H9 (cell line): ENCODE data around the gene TRIM60. TPM values are rescaled to one million over a fixed set of nuclear protein-coding genes. Genes with fewer than 3 reads are reported as not detected.

Experiments used
- DNase-seq: peaks from one replicate; pipeline ENCODE4 v3.0.0-alpha.2; 2017
- H2AFZ ChIP-seq: one replicate; pipeline ENCODE4 v1.6.1; 2013; ENCODE audit warnings: mild to moderate bottlenecking, low read length, control low read depth, moderate library complexity
- H2AK5ac ChIP-seq: 2 replicates; pipeline ENCODE4 v1.6.1; 2013; ENCODE audit warnings: low read length, control low read depth, mixed read lengths; ENCODE audit not compliant: insufficient read length
- H2BK120ac ChIP-seq: one replicate; pipeline ENCODE4 v1.6.1; 2013; ENCODE audit warnings: low read depth, mild to moderate bottlenecking, low read length, control low read depth, inconsistent platforms; ENCODE audit not compliant: poor library complexity, severe bottlenecking
- H2BK12ac ChIP-seq: 2 replicates; pipeline ENCODE4 v1.6.1; 2013; ENCODE audit warnings: low read length, control low read depth, mixed read lengths, low read depth; ENCODE audit not compliant: insufficient read length
- H2BK15ac ChIP-seq: 2 replicates; pipeline ENCODE4 v1.6.1; 2013; ENCODE audit warnings: low read depth, low read length, control low read depth
- H2BK20ac ChIP-seq: one replicate; pipeline ENCODE4 v1.6.1; 2013; ENCODE audit warnings: low read depth, mild to moderate bottlenecking, low read length, control low read depth, inconsistent platforms; ENCODE audit not compliant: poor library complexity, severe bottlenecking
- H2BK5ac ChIP-seq: 2 replicates; pipeline ENCODE4 v1.6.1; 2013; ENCODE audit warnings: low read length, control low read depth, mixed read lengths; ENCODE audit not compliant: insufficient read length
- H3K14ac ChIP-seq: 2 replicates; pipeline ENCODE4 v1.6.1; 2013; ENCODE audit warnings: low read length, control low read depth; ENCODE audit not compliant: insufficient read depth
- H3K18ac ChIP-seq: 2 replicates; pipeline ENCODE4 v1.6.1; 2013; ENCODE audit warnings: low read depth, mild to moderate bottlenecking, mixed read lengths, low read length, control low read depth; ENCODE audit not compliant: insufficient read length
- H3K23ac ChIP-seq: 2 replicates; pipeline ENCODE4 v1.6.1; 2013; ENCODE audit warnings: low read length, control low read depth, mixed read lengths, low read depth; ENCODE audit not compliant: insufficient read length
- H3K23me2 ChIP-seq: 2 replicates; pipeline ENCODE4 v1.6.1; 2013; ENCODE audit warnings: low read depth, mild to moderate bottlenecking, mixed read lengths, low read length, control low read depth; ENCODE audit not compliant: insufficient read length, poor library complexity, severe bottlenecking
- H3K27ac ChIP-seq: 2 replicates; pipeline ENCODE4 v1.5.1; 2013; ENCODE audit warnings: low read length, control low read depth, mixed read lengths, low read depth; ENCODE audit not compliant: insufficient read length
- H3K27me3 ChIP-seq: 2 replicates; pipeline ENCODE4 v1.6.1; 2013; ENCODE audit warnings: low read length, control low read depth, inconsistent platforms; ENCODE audit not compliant: insufficient read depth
- H3K4ac ChIP-seq: 2 replicates; pipeline ENCODE4 v1.6.1; 2013; ENCODE audit warnings: low read depth, mild to moderate bottlenecking, control low read depth, inconsistent platforms, low read length, moderate library complexity
- H3K4me1 ChIP-seq: 2 replicates; pipeline ENCODE4 v1.6.1; 2013; ENCODE audit warnings: low read length, control low read depth, inconsistent platforms; ENCODE audit not compliant: insufficient read depth
- H3K4me2 ChIP-seq: 2 replicates; pipeline ENCODE4 v1.6.1; 2013; ENCODE audit warnings: low read length, control low read depth, mixed read lengths; ENCODE audit not compliant: insufficient read length, insufficient read depth
- H3K56ac ChIP-seq: 2 replicates; pipeline ENCODE4 v1.6.1; 2013; ENCODE audit warnings: low read depth, mild to moderate bottlenecking, mixed read lengths, low read length, control low read depth; ENCODE audit not compliant: insufficient read length
- H3K79me1 ChIP-seq: 2 replicates; pipeline ENCODE4 v1.6.1; 2013; ENCODE audit warnings: low read depth, mild to moderate bottlenecking, moderate library complexity, low read length, control low read depth, inconsistent platforms; ENCODE audit not compliant: insufficient read depth, poor library complexity, severe bottlenecking
- H3K79me2 ChIP-seq: 2 replicates; pipeline ENCODE4 v1.6.1; 2013; ENCODE audit warnings: low read length, control low read depth, inconsistent platforms; ENCODE audit not compliant: insufficient read depth
- H3K9ac ChIP-seq: 2 replicates; pipeline ENCODE4 v1.6.1; 2013; ENCODE audit warnings: low read length, control low read depth, mixed read lengths; ENCODE audit not compliant: insufficient read length; ENCODE audit errors: extremely low read depth
- H3K9me3 ChIP-seq: one replicate; pipeline ENCODE4 v1.6.1; 2013; ENCODE audit warnings: low read depth, low read length, inconsistent platforms; ENCODE audit not compliant: control insufficient read depth
- H3T11ph ChIP-seq: one replicate; pipeline ENCODE4 v1.6.1; 2013; ENCODE audit warnings: mild to moderate bottlenecking, low read length, control low read depth, inconsistent platforms
- H4K20me1 ChIP-seq: one replicate; pipeline ENCODE4 v1.6.1; 2013; ENCODE audit not compliant: control insufficient read depth, insufficient read length, insufficient read depth
- H4K5ac ChIP-seq: 2 replicates; pipeline ENCODE4 v1.6.1; 2013; ENCODE audit warnings: low read depth, mild to moderate bottlenecking, mixed read lengths, low read length, control low read depth; ENCODE audit not compliant: insufficient read length
- H4K8ac ChIP-seq: replicated peaks from 2 replicates; pipeline ENCODE4 v1.6.1; 2013; ENCODE audit warnings: low read length, control low read depth, mixed read lengths, low read depth; ENCODE audit not compliant: insufficient read length
- H4K91ac ChIP-seq: 2 replicates; pipeline ENCODE4 v1.6.1; 2013; ENCODE audit warnings: low read depth, mild to moderate bottlenecking, moderate library complexity, mixed read lengths, low read length, control low read depth; ENCODE audit not compliant: insufficient read length
- H3K27ac Mint-ChIP-seq, 3 experiments: 2 replicates in 2 of 3; 3 replicates in 1 of 3; pipeline ENCODE4 v1.8.0; 2020 to 2021; ENCODE audit warnings: mixed read lengths in 3 of 3, mild to moderate bottlenecking in 1 of 3, moderate library complexity in 1 of 3
- H3K27me3 Mint-ChIP-seq: 2 replicates; pipeline ENCODE4 v1.8.0; 2021; ENCODE audit warnings: low read depth, mild to moderate bottlenecking, moderate library complexity, mixed read lengths
- H3K36me3 Mint-ChIP-seq, 3 experiments: 2 replicates in 2 of 3; 3 replicates in 1 of 3; pipeline ENCODE4 v1.8.0; 2020 to 2021; ENCODE audit warnings: low read depth in 3 of 3, mixed read lengths in 3 of 3; ENCODE audit not compliant: insufficient read depth in 1 of 3
- H3K4me1 Mint-ChIP-seq, 2 experiments: 2 replicates each; pipeline ENCODE4 v1.8.0; 2020; ENCODE audit warnings: mixed read lengths in 2 of 2
- H3K4me3 Mint-ChIP-seq, 2 experiments: 2 replicates in 1 of 2; 3 replicates in 1 of 2; pipeline ENCODE4 v1.8.0; 2020 to 2021; ENCODE audit warnings: mild to moderate bottlenecking in 2 of 2, mixed read lengths in 2 of 2, moderate library complexity in 1 of 2
- H3K9me3 Mint-ChIP-seq, 2 experiments: 2 replicates in 1 of 2; 3 replicates in 1 of 2; pipeline ENCODE4 v1.8.0; 2020; ENCODE audit warnings: mild to moderate bottlenecking in 2 of 2, mixed read lengths in 2 of 2, moderate library complexity in 1 of 2
- CTCF ChIP-seq: fragments of 200-600 bp; sonication (generic); conservative IDR thresholded peaks from 3 replicates; pipeline ENCODE4 v1.8.0; 2021; ENCODE audit warnings: antibody characterized with exemption, mild to moderate bottlenecking
- WGBS: extraction: QIAGEN DNeasy Blood & Tissue Kit; methylation state at CpG from one replicate; pipeline ENCODE4 v1.1.7; 2013; ENCODE audit warnings: missing lambda C conversion rate, low lambda C conversion rate, mixed read lengths; ENCODE audit not compliant: insufficient read length; ENCODE audit errors: extremely low coverage; 5-methylcytosine and 5-hydroxymethylcytosine counted together
- total RNA-seq: library from RNA; stranded (reverse); gene quantifications from 2 replicates; pipeline ENCODE4 v1.2.1, GENCODE V29; 2021

Gene TRIM60
- total RNA-seq, 1 experiment from 2014 or later, result not detected

DNA sequence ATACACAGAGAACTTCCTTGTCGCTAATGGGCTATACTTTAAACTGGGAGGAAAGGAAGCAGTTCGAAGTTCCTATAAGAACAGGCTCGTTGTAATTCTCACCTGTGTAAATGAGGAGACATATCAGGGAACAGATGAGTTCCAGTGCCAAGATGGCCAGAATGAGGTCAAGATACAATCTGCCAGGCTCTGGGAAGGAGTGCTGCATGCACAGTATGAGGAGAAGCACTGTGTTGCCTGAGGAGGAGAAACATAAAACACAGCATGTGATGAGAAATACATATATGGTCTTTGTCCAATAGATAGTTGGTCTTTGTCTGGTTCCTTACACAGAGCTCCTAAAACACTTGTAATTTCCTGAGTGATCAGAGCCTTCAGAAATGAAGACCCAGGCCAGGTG, 56.6 kb downstream of the TRIM60 start:
- no CpG with 5 or more reads among the region's 3 CpGs for whole genome bisulfite sequencing
- no peak overlapping the region for H3K9ac ChIP-seq
- no peak overlapping the region for H2BK120ac ChIP-seq
- H2AFZ ChIP-seq, result no peak overlapping the region
- no peaks in the 10 kb centered on the region for H3K4me1 ChIP-seq
- no peak for DNase-seq
- H4K91ac ChIP-seq, result no peak overlapping the region
- no peaks in the 10 kb centered on the region for H3K23me2 ChIP-seq
- H2BK5ac ChIP-seq, result no peak overlapping the region
- H2AK5ac ChIP-seq, result no peak overlapping the region
- no peak overlapping the region for H3K18ac ChIP-seq
- H3K23ac ChIP-seq, result no peak overlapping the region
- no peak overlapping the region for H2BK12ac ChIP-seq
- H3K4me2 ChIP-seq, result no peak overlapping the region
- H3K27me3 ChIP-seq, result no peaks in the 10 kb centered on the region
- H3K79me2 ChIP-seq, result no peaks in the 10 kb centered on the region
- H3K27me3 Mint-ChIP-seq, result no peaks in the 10 kb centered on the region
- no peaks in the 10 kb centered on the region for H3K9me3 ChIP-seq
- no peak overlapping the region for H2BK20ac ChIP-seq
- no peak overlapping the region for H3K14ac ChIP-seq
- no peak overlapping the region for H3K27ac ChIP-seq
- no peaks in the 10 kb centered on the region; a peak in 1 of 5 replicates for H3K9me3 Mint-ChIP-seq
- no peak overlapping the region for H3K27ac Mint-ChIP-seq
- no peak overlapping the region for H4K8ac ChIP-seq
- H3K4me1 Mint-ChIP-seq, result no peaks in the 10 kb centered on the region
- H3K79me1 ChIP-seq, result no peaks in the 10 kb centered on the region
- no peak overlapping the region for H2BK15ac ChIP-seq
- H3K4ac ChIP-seq, result no peak overlapping the region
- no peak overlapping the region for H3T11ph ChIP-seq
- no peak overlapping the region for H3K56ac ChIP-seq
- H4K5ac ChIP-seq, result no peak overlapping the region
- H4K20me1 ChIP-seq, result no peaks in the 10 kb centered on the region
- peaks cover 9 to 47% (median 37%) of the 10 kb centered on the region in 3 experiments for H3K36me3 Mint-ChIP-seq
- no peak for TF ChIP-seq CTCF
- no peak overlapping the region for H3K4me3 Mint-ChIP-seq

Other genes starting within 250 kb of the TRIM60 start
- 135 and 140 TPM in 2 replicates for gene APELA, start 154.8 kb upstream of the TRIM60 start, total RNA-seq
- gene TRIM61, start 54.3 kb upstream of the TRIM60 start, total RNA-seq, result 0.52 and 0.68 TPM in 2 replicates
- not detected in 2 replicates for gene TRIM75, start 21.9 kb downstream of the TRIM60 start, total RNA-seq
- gene TMEM192, start 80.9 kb downstream of the TRIM60 start, total RNA-seq, result 8.3 and 9.3 TPM in 2 replicates
- gene KLHL2, start 175.6 kb downstream of the TRIM60 start, total RNA-seq, result 14.3 and 14.4 TPM in 2 replicates